Nephron (organoid): ENCODE data around the gene FDX1.
"Not testable (repeated sequence)": the region's sequence is repeated elsewhere in the genome, so short reads cannot be mapped to it uniquely, and the experiment has no call there.

Source experiments
- H3K27ac Mint-ChIP-seq, 3 experiments: 2 replicates each; pipeline ENCODE4 v1.8.0; 2020; ENCODE audit warnings: mixed read lengths in 3 of 3, mild to moderate bottlenecking in 2 of 3, moderate library complexity in 1 of 3
- H3K27me3 Mint-ChIP-seq: 2 replicates; pipeline ENCODE4 v1.8.0; 2021; ENCODE audit warnings: low read depth, mild to moderate bottlenecking, moderate library complexity, mixed read lengths
- H3K36me3 Mint-ChIP-seq: 2 replicates; pipeline ENCODE4 v1.8.0; 2020; ENCODE audit warnings: low read depth, mixed read lengths
- H3K4me1 Mint-ChIP-seq: 2 replicates; pipeline ENCODE4 v1.8.0; 2020; ENCODE audit warnings: mixed read lengths
- H3K4me3 Mint-ChIP-seq, 3 experiments: 2 replicates each; pipeline ENCODE4 v1.8.0; 2020; ENCODE audit warnings: mild to moderate bottlenecking in 3 of 3, mixed read lengths in 3 of 3, moderate library complexity in 2 of 3
- H3K9me3 Mint-ChIP-seq: 2 replicates; pipeline ENCODE4 v1.8.0; 2020; ENCODE audit warnings: mixed read lengths
- CTCF ChIP-seq, 3 experiments: fragments of 200-600 bp; sonication (generic); IDR thresholded peaks; one replicate each; pipeline ENCODE4 v1.5.0; 2021; ENCODE audit warnings: antibody characterized with exemption in 3 of 3; ENCODE audit not compliant: unreplicated experiment in 3 of 3

FDX1 gene

GRCh38 chr11:110429731-110430266 lies at the start of gene FDX1:
Gene FDX1 (plus strand): TSS chr11:110429948. CDS start chr11:110430121, 173 bp downstream.
- peak; percentile 65 to 79 (median 68) for TF ChIP-seq CTCF (IDR thresholded peaks at IDR 0.05; ENCODE audit: unreplicated experiment in 3 of 3)
- peak within 1 kb of the TSS; percentile 95 to 99 (median 98) for H3K27ac Mint-ChIP-seq
- no peaks in the 10 kb centered on the region for H3K27me3 Mint-ChIP-seq
- no peaks in the 10 kb centered on the region for H3K9me3 Mint-ChIP-seq
- H3K36me3 Mint-ChIP-seq: no peaks in the 10 kb centered on the region
- peaks cover 31% of the 10 kb centered on the region for H3K4me1 Mint-ChIP-seq
- H3K4me3 Mint-ChIP-seq: peak within 1 kb of the TSS; percentile 99 to 100 (median 99)

GRCh38 chr11:110380836-110381622 lies 48.7 kb upstream of the FDX1 start:
- peaks cover 7% of the 10 kb centered on the region for H3K4me1 Mint-ChIP-seq
- H3K27ac Mint-ChIP-seq: no peak overlapping the region
- no peaks in the 10 kb centered on the region for H3K27me3 Mint-ChIP-seq
- peaks cover 10% of the 10 kb centered on the region for H3K9me3 Mint-ChIP-seq
- TF ChIP-seq CTCF (IDR thresholded peaks at IDR 0.05; ENCODE audit: unreplicated experiment in 3 of 3): no peak
- no peak overlapping the region for H3K4me3 Mint-ChIP-seq
- no peaks in the 10 kb centered on the region for H3K36me3 Mint-ChIP-seq

- not testable (repeated sequence) for H3K27ac Mint-ChIP-seq, H3K4me1 Mint-ChIP-seq, H3K4me3 Mint-ChIP-seq
These were observed 41.5 kb upstream of the FDX1 start for GRCh38 chr11:110388231-110388630.

GRCh38 chr11:110389965-110390364 lies 39.8 kb upstream of the FDX1 start:
- Mint-ChIP-seq H3K4me1 (no peaks in the 10 kb centered on the region), H3K27ac (no peak overlapping the region), H3K4me3 (no peak overlapping the region), H3K36me3 (peaks cover 4% of the 10 kb centered on the region), H3K27me3 (no peaks in the 10 kb centered on the region), H3K9me3 (peaks cover 38% of the 10 kb centered on the region)
- no peak for TF ChIP-seq CTCF (IDR thresholded peaks at IDR 0.05; ENCODE audit: unreplicated experiment in 3 of 3)

More at GRCh38 chr11:110388231-110388630, 41.5 kb upstream of the FDX1 start:
- not testable (repeated sequence) for H3K27me3 Mint-ChIP-seq, H3K36me3 Mint-ChIP-seq
- peaks cover 37% of the 10 kb centered on the region for H3K9me3 Mint-ChIP-seq

GRCh38 chr11:110392056-110392455 lies 37.7 kb upstream of the FDX1 start:
- H3K4me3 Mint-ChIP-seq: no peak overlapping the region
- H3K4me1 Mint-ChIP-seq: no peaks in the 10 kb centered on the region
- no peaks in the 10 kb centered on the region for H3K27me3 Mint-ChIP-seq
- TF ChIP-seq CTCF (IDR thresholded peaks at IDR 0.05; ENCODE audit: unreplicated experiment in 3 of 3): no peak
- no peak overlapping the region for H3K27ac Mint-ChIP-seq
- H3K9me3 Mint-ChIP-seq: peaks cover 44% of the 10 kb centered on the region
- peaks cover 7% of the 10 kb centered on the region for H3K36me3 Mint-ChIP-seq

- H3K27me3 Mint-ChIP-seq, H3K4me3 Mint-ChIP-seq, H3K36me3 Mint-ChIP-seq, H3K4me1 Mint-ChIP-seq: not testable (repeated sequence)
- peaks cover 19% of the 10 kb centered on the region for H3K9me3 Mint-ChIP-seq
- H3K27ac Mint-ChIP-seq: peak overlapping the region in 1 of 3 experiments; percentile 57
These were observed 32.0 kb upstream of the FDX1 start for GRCh38 chr11:110397668-110398286.

GRCh38 chr11:110403585-110403984 lies 26.2 kb upstream of the FDX1 start:
- H3K4me3 Mint-ChIP-seq, H3K27ac Mint-ChIP-seq, H3K36me3 Mint-ChIP-seq, H3K27me3 Mint-ChIP-seq, H3K4me1 Mint-ChIP-seq: not testable (repeated sequence)
- H3K9me3 Mint-ChIP-seq: peaks cover 15% of the 10 kb centered on the region

GRCh38 chr11:110405636-110406035 lies 24.1 kb upstream of the FDX1 start:
- not testable (repeated sequence) for H3K4me3 Mint-ChIP-seq, H3K4me1 Mint-ChIP-seq, H3K36me3 Mint-ChIP-seq, H3K27me3 Mint-ChIP-seq, H3K27ac Mint-ChIP-seq
- H3K9me3 Mint-ChIP-seq: peaks cover 15% of the 10 kb centered on the region
